Gastroesophageal sphincter (tissue), 3 donors: ENCODE data around the gene EGFLAM.

Source experiments
- EP300 ChIP-seq: sonication (generic); formaldehyde crosslinking; IDR thresholded peaks from one replicate; pipeline ENCODE4 v1.6.1; 2017; ENCODE audit warnings: antibody characterized with exemption, mild to moderate bottlenecking
- POLR2A ChIP-seq, 2 donors: fragments of 450-650 bp; IDR thresholded peaks; one replicate each; pipeline ENCODE4 v1.6.1; 2017; ENCODE audit warnings: antibody characterized with exemption in 2 of 2, mild to moderate bottlenecking in 2 of 2, moderate library complexity in 1 of 2
- POLR2AphosphoS5 ChIP-seq: sonication (generic); formaldehyde crosslinking; IDR thresholded peaks from one replicate; pipeline ENCODE4 v1.6.1; 2017; ENCODE audit warnings: antibody characterized with exemption
- TF ChIP-seq, protein P1 (sequence below), 4 experiments: fragments of 200-600 bp in 2 of 4; fragments of 450-650 bp in 2 of 4; sonication (generic) in 1 of 4; IDR thresholded peaks; one replicate each; pipeline ENCODE4 v1.5.1; 2017 to 2019; ENCODE audit warnings: antibody characterized with exemption in 4 of 4, mild to moderate bottlenecking in 2 of 4, moderate library complexity in 2 of 4

DNA sequence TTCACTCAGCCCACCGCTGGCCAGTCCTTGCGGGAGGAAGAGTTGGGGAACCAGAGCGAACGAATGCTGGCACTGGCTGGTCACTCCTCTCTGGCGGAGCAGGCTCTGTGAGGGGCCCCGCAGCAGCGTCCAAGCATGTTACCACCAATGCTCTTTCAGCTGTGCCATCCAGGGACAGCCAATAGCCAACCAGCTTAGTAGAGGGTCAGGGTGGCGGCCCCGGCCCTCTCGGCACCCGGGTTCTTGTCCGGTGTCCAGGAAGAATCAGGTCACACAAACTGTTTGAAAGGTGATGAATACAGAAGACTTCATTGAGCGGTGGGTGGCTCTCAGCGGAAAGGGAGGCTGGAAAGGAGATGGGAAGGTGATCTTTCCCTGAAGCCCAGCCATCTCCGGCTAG lies 135.3 kb downstream of the EGFLAM start:
- TF ChIP-seq, protein P1, sequence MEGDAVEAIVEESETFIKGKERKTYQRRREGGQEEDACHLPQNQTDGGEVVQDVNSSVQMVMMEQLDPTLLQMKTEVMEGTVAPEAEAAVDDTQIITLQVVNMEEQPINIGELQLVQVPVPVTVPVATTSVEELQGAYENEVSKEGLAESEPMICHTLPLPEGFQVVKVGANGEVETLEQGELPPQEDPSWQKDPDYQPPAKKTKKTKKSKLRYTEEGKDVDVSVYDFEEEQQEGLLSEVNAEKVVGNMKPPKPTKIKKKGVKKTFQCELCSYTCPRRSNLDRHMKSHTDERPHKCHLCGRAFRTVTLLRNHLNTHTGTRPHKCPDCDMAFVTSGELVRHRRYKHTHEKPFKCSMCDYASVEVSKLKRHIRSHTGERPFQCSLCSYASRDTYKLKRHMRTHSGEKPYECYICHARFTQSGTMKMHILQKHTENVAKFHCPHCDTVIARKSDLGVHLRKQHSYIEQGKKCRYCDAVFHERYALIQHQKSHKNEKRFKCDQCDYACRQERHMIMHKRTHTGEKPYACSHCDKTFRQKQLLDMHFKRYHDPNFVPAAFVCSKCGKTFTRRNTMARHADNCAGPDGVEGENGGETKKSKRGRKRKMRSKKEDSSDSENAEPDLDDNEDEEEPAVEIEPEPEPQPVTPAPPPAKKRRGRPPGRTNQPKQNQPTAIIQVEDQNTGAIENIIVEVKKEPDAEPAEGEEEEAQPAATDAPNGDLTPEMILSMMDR (IDR thresholded peaks at IDR 0.05): no peak
- TF ChIP-seq POLR2A (IDR thresholded peaks at IDR 0.05): no peak
- no peak for TF ChIP-seq POLR2AphosphoS5
- no peak for TF ChIP-seq EP300
